Tibial nerve (tissue), 4 donors: ENCODE data around the gene ZNF609.

Source experiments
- CTCF ChIP-seq, 5 experiments: fragments of 200-600 bp in 3 of 5; fragments of 450-650 bp in 2 of 5; sonication (generic) in 3 of 5; IDR thresholded peaks; one replicate each; pipeline ENCODE4 v1.5.1; 2016 to 2019; ENCODE audit warnings: antibody characterized with exemption in 5 of 5, mild to moderate bottlenecking in 3 of 5, moderate library complexity in 2 of 5
- EP300 ChIP-seq, 2 donors: sonication (generic); formaldehyde crosslinking; IDR thresholded peaks; one replicate each; pipeline ENCODE4 v1.6.1; 2017; ENCODE audit warnings: antibody characterized with exemption in 2 of 2, mild to moderate bottlenecking in 1 of 2
- POLR2A ChIP-seq, 2 donors: fragments of 450-650 bp; IDR thresholded peaks; one replicate each; pipeline ENCODE4 v1.6.1; 2017; ENCODE audit warnings: antibody characterized with exemption in 2 of 2, mild to moderate bottlenecking in 2 of 2, moderate library complexity in 2 of 2

GRCh38 chr15:64566102-64566501 lies 105.7 kb downstream of the ZNF609 start:
- no peak for TF ChIP-seq CTCF (IDR thresholded peaks at IDR 0.05)
- no peak for TF ChIP-seq EP300 (IDR thresholded peaks at IDR 0.05)
- no peak for TF ChIP-seq POLR2A (IDR thresholded peaks at IDR 0.05)
